LNCaP clone FGC (cell line): ENCODE measurements around the gene ABCG5.

Experiments
- DNase-seq: peaks from one replicate; pipeline ENCODE4 v3.0.0-alpha.2; 2011; ENCODE audit warnings: low read depth
- H3K4me3 ChIP-seq: 2 replicates; pipeline ENCODE4 v1.5.1; 2011; ENCODE audit warnings: mild to moderate bottlenecking, low read depth, low read length, control low read depth
- TF ChIP-seq, protein P1 (sequence below): IDR thresholded peaks from 2 replicates; pipeline ENCODE4 v1.5.1; 2012; ENCODE audit warnings: mild to moderate bottlenecking; ENCODE audit not compliant: control insufficient read depth, insufficient read depth; ENCODE audit errors: extremely low read depth

ABCG5 gene

DNA sequence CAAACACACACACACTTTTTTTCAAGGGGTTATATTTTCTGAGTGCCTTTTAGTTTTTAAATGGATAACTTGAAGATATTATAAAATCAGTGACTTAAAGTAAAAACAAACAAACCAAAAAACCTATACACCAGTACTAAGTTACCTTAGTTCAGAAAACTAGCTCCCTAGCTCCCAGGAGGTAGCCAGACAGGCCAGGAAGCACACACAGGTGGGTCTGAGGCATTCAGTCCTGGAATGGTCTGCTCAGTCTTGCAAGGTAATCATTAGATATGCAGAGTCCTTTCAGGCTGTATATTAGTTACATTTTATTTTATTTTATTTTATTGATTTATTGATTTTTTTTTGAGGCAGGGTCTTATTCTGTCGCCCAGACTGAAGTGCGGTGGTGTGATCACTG, 75.5 kb downstream of the ABCG5 start:
- DNase-seq = no peak
- H3K4me3 ChIP-seq = no peak overlapping the region
- TF ChIP-seq, protein P1, sequence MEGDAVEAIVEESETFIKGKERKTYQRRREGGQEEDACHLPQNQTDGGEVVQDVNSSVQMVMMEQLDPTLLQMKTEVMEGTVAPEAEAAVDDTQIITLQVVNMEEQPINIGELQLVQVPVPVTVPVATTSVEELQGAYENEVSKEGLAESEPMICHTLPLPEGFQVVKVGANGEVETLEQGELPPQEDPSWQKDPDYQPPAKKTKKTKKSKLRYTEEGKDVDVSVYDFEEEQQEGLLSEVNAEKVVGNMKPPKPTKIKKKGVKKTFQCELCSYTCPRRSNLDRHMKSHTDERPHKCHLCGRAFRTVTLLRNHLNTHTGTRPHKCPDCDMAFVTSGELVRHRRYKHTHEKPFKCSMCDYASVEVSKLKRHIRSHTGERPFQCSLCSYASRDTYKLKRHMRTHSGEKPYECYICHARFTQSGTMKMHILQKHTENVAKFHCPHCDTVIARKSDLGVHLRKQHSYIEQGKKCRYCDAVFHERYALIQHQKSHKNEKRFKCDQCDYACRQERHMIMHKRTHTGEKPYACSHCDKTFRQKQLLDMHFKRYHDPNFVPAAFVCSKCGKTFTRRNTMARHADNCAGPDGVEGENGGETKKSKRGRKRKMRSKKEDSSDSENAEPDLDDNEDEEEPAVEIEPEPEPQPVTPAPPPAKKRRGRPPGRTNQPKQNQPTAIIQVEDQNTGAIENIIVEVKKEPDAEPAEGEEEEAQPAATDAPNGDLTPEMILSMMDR = no peak
